Natural killer cell treated with Interleukin-12 subunit alpha and Interleukin-12 subunit beta and Interleukin-15 and Interleukin-18, amount 100 ng/mL, for 72 hours (primary cell): ENCODE measurements around the gene CALHM4. TPM values are rescaled to one million over a fixed set of nuclear protein-coding genes. Genes with fewer than 3 reads are reported as not detected.

ENCODE experiments used
- ATAC-seq, 2 donors: fragments of 150-1000 bp; cut with Tn5 transposase in 1 of 2; sonication (Bioruptor Pico), chemical (Tn5 transposase) in 1 of 2; 2 replicates each; pipeline ENCODE4 v1.10.0; 2021
- DNase-seq: peaks from one replicate; pipeline ENCODE4 v3.0.0; 2022; ENCODE audit warnings: low spot score
- H3K27ac Mint-ChIP-seq, 2 donors: 1 replicate in 1 of 2; 2 replicates in 1 of 2; pipeline ENCODE4 v1.8.0; 2022; ENCODE audit warnings: mixed read lengths in 2 of 2, mild to moderate bottlenecking in 1 of 2, moderate library complexity in 1 of 2
- H3K27me3 Mint-ChIP-seq, 2 donors: 1 replicate in 1 of 2; 2 replicates in 1 of 2; pipeline ENCODE4 v1.8.0; 2022; ENCODE audit warnings: mixed read lengths in 2 of 2
- H3K36me3 Mint-ChIP-seq: one replicate; pipeline ENCODE4 v1.8.0; 2022; ENCODE audit warnings: mixed read lengths
- H3K4me1 Mint-ChIP-seq, 2 donors: 1 replicate in 1 of 2; 2 replicates in 1 of 2; pipeline ENCODE4 v1.8.0; 2022; ENCODE audit warnings: low read depth in 2 of 2, mixed read lengths in 2 of 2, mild to moderate bottlenecking in 1 of 2
- H3K4me3 Mint-ChIP-seq: one replicate; pipeline ENCODE4 v1.8.0; 2022; ENCODE audit warnings: mixed read lengths
- H3K9me3 Mint-ChIP-seq: 2 replicates; pipeline ENCODE4 v1.8.0; 2022; ENCODE audit warnings: mixed read lengths
- total RNA-seq, 2 donors: library from RNA; stranded (reverse); gene quantifications; one replicate each; pipeline ENCODE4 v1.2.3, GENCODE V29; 2022

Gene CALHM4
- total RNA-seq: not detected

- Mint-ChIP-seq H3K9me3 (no peaks in the 10 kb centered on the region), H3K27ac (no peak within 1 kb of the TSS), H3K4me1 (no peaks in the 10 kb centered on the region), H3K36me3 (no peaks in the 10 kb centered on the region), H3K4me3 (no peak within 1 kb of the TSS), H3K27me3 (peaks cover 19 to 34% of the 10 kb centered on the region in 2 donors)
- ATAC-seq: no peak
- DNase-seq: no peak
Measured at GRCh38 chr6:116553451-116553850, at the start of gene CALHM4. Gene CALHM4 (plus strand): TSS chr6:116553751. CDS start chr6:116553794, 43 bp downstream.

- H3K4me1 Mint-ChIP-seq: no peaks in the 10 kb centered on the region
- ATAC-seq: no peak
- H3K27me3 Mint-ChIP-seq: peaks cover 28 to 40% of the 10 kb centered on the region in 2 donors
- no peak for DNase-seq
- H3K9me3 Mint-ChIP-seq: peaks cover 4% of the 10 kb centered on the region
- H3K4me3 Mint-ChIP-seq: no peak overlapping the region
- peaks cover 34% of the 10 kb centered on the region for H3K36me3 Mint-ChIP-seq
- no peak overlapping the region for H3K27ac Mint-ChIP-seq
Measured at GRCh38 chr6:116507324-116507723, 46.2 kb upstream of the CALHM4 start.

GRCh38 chr6:116508527-116508926 lies 45.0 kb upstream of the CALHM4 start:
- Mint-ChIP-seq H3K9me3 (peaks cover 3% of the 10 kb centered on the region), H3K4me1 (no peaks in the 10 kb centered on the region), H3K27me3 (peaks cover 22 to 32% of the 10 kb centered on the region in 2 donors), H3K4me3 (no peak overlapping the region), H3K36me3 (peaks cover 31% of the 10 kb centered on the region), H3K27ac (no peak overlapping the region)
- DNase-seq: no peak
- no peak for ATAC-seq

GRCh38 chr6:116511424-116512110 lies 42.0 kb upstream of the CALHM4 start, which contains the start of gene CALHM5:
Gene CALHM5 (plus strand): TSS chr6:116511639. CDS start chr6:116511697, 58 bp downstream.
- Mint-ChIP-seq H3K27ac (no peak within 1 kb of the TSS), H3K9me3 (no peaks in the 10 kb centered on the region), H3K4me1 (no peaks in the 10 kb centered on the region), H3K4me3 (no peak within 1 kb of the TSS), H3K27me3 (peaks cover 12 to 31% of the 10 kb centered on the region in 2 donors), H3K36me3 (peaks cover 13% of the 10 kb centered on the region)
- DNase-seq: no peak
- ATAC-seq: no peak

- H3K4me3 Mint-ChIP-seq: no peak overlapping the region
- DNase-seq (no peak), ATAC-seq (no peak)
- peaks cover 12 to 31% of the 10 kb centered on the region in 2 donors for H3K27me3 Mint-ChIP-seq
- H3K27ac Mint-ChIP-seq: no peak overlapping the region
- no peaks in the 10 kb centered on the region for H3K9me3 Mint-ChIP-seq
- H3K36me3 Mint-ChIP-seq: peaks cover 13% of the 10 kb centered on the region
- H3K4me1 Mint-ChIP-seq: no peaks in the 10 kb centered on the region
Measured at GRCh38 chr6:116512111-116512559, 41.4 kb upstream of the CALHM4 start.

GRCh38 chr6:116512734-116513133 lies 40.8 kb upstream of the CALHM4 start:
- DNase-seq (no peak), ATAC-seq (no peak)
- H3K4me1 Mint-ChIP-seq: no peaks in the 10 kb centered on the region
- no peak overlapping the region for H3K4me3 Mint-ChIP-seq
- H3K27me3 Mint-ChIP-seq: peaks cover 12 to 31% of the 10 kb centered on the region in 2 donors
- H3K36me3 Mint-ChIP-seq: peaks cover 13% of the 10 kb centered on the region
- no peak overlapping the region for H3K27ac Mint-ChIP-seq
- no peaks in the 10 kb centered on the region for H3K9me3 Mint-ChIP-seq

- no peaks in the 10 kb centered on the region for H3K9me3 Mint-ChIP-seq
- no peak for ATAC-seq
- DNase-seq: no peak
- peaks cover 11% of the 10 kb centered on the region for H3K36me3 Mint-ChIP-seq
- peaks cover 16 to 31% of the 10 kb centered on the region in 2 donors for H3K27me3 Mint-ChIP-seq
- no peak overlapping the region for H3K4me3 Mint-ChIP-seq
- no peak overlapping the region for H3K27ac Mint-ChIP-seq
- H3K4me1 Mint-ChIP-seq: no peaks in the 10 kb centered on the region
Measured at GRCh38 chr6:116513224-116513875, 40.2 kb upstream of the CALHM4 start.

GRCh38 chr6:116514111-116514510 lies 39.4 kb upstream of the CALHM4 start:
- ATAC-seq: no peak
- Mint-ChIP-seq H3K27me3 (peaks cover 14 to 25% of the 10 kb centered on the region in 2 donors), H3K36me3 (peaks cover 3% of the 10 kb centered on the region)

GRCh38 chr6:116515141-116515540 lies 38.4 kb upstream of the CALHM4 start:
- no peak for ATAC-seq
- no peaks in the 10 kb centered on the region for H3K9me3 Mint-ChIP-seq
- no peaks in the 10 kb centered on the region for H3K36me3 Mint-ChIP-seq
- H3K4me1 Mint-ChIP-seq: no peaks in the 10 kb centered on the region
- no peak for DNase-seq
- peaks cover 11 to 19% of the 10 kb centered on the region in 2 donors for H3K27me3 Mint-ChIP-seq
- H3K4me3 Mint-ChIP-seq: no peak overlapping the region
- H3K27ac Mint-ChIP-seq: no peak overlapping the region

More at GRCh38 chr6:116514111-116514510, 39.4 kb upstream of the CALHM4 start:
- DNase-seq: no peak
- H3K27ac Mint-ChIP-seq: no peak overlapping the region
- no peak overlapping the region for H3K4me3 Mint-ChIP-seq
- H3K4me1 Mint-ChIP-seq: no peaks in the 10 kb centered on the region
- no peaks in the 10 kb centered on the region for H3K9me3 Mint-ChIP-seq

GRCh38 chr6:116518621-116519368 lies 34.8 kb upstream of the CALHM4 start:
- Mint-ChIP-seq H3K4me1 (no peaks in the 10 kb centered on the region), H3K9me3 (no peaks in the 10 kb centered on the region), H3K36me3 (no peaks in the 10 kb centered on the region), H3K27ac (no peak overlapping the region), H3K4me3 (no peak overlapping the region), H3K27me3 (peaks cover 10 to 12% of the 10 kb centered on the region in 2 donors)
- ATAC-seq: no peak
- no peak for DNase-seq

- H3K4me1 Mint-ChIP-seq: no peaks in the 10 kb centered on the region
Measured at GRCh38 chr6:116522896-116523295, 30.7 kb upstream of the CALHM4 start.

GRCh38 chr6:116524236-116524635 lies 29.3 kb upstream of the CALHM4 start:
- Mint-ChIP-seq H3K36me3 (no peaks in the 10 kb centered on the region), H3K27ac (no peak overlapping the region), H3K4me1 (no peaks in the 10 kb centered on the region), H3K4me3 (no peak overlapping the region), H3K27me3 (peaks cover 2 to 8% of the 10 kb centered on the region in 2 donors), H3K9me3 (no peaks in the 10 kb centered on the region)
- ATAC-seq (no peak), DNase-seq (no peak)

More at GRCh38 chr6:116522896-116523295, 30.7 kb upstream of the CALHM4 start:
- H3K27me3 Mint-ChIP-seq: peaks cover 0 to 5% of the 10 kb centered on the region in 2 donors
- H3K27ac Mint-ChIP-seq: no peak overlapping the region
- ATAC-seq: no peak
- no peak overlapping the region for H3K4me3 Mint-ChIP-seq
- DNase-seq: no peak
- H3K9me3 Mint-ChIP-seq: no peaks in the 10 kb centered on the region
- H3K36me3 Mint-ChIP-seq: no peaks in the 10 kb centered on the region

GRCh38 chr6:116528133-116528532 lies 25.4 kb upstream of the CALHM4 start:
- ATAC-seq (no peak), DNase-seq (no peak)
- no peak overlapping the region for H3K27ac Mint-ChIP-seq
- H3K4me3 Mint-ChIP-seq: no peak overlapping the region
- H3K4me1 Mint-ChIP-seq: peaks cover 3 to 5% of the 10 kb centered on the region in 2 donors
- H3K36me3 Mint-ChIP-seq: no peaks in the 10 kb centered on the region
- peaks cover 19 to 22% of the 10 kb centered on the region in 2 donors for H3K27me3 Mint-ChIP-seq
- H3K9me3 Mint-ChIP-seq: no peaks in the 10 kb centered on the region
